Esophagus squamous epithelium (tissue), 5 donors: ENCODE results near the gene LYPD4. TPM values are rescaled to one million over a fixed set of nuclear protein-coding genes. Genes with fewer than 3 reads are reported as not detected.

Experiments used
- DNase-seq: peaks from one replicate; lab custom pipeline; 2025; lab: John Stamatoyannopoulos, UW
- H3K27ac ChIP-seq, 4 donors: fragments of 200-600 bp; sonication (generic); one replicate each; pipeline ENCODE4 v1.5.1; 2016 to 2019; ENCODE audit warnings: mild to moderate bottlenecking in 1 of 4
- H3K27me3 ChIP-seq, 4 donors: fragments of 200-600 bp; sonication (generic); 1 replicate in 3 of 4; 2 replicates in 1 of 4; pipeline versions ENCODE4 v1.5.1 to v1.6.0; 2017 to 2021; ENCODE audit warnings: antibody characterized with exemption in 1 of 4
- H3K36me3 ChIP-seq, 3 donors: fragments of 200-600 bp; sonication (generic); one replicate each; pipeline ENCODE4 v1.5.1; 2016 to 2019
- H3K4me1 ChIP-seq, 3 donors: fragments of 200-600 bp; sonication (generic); one replicate each; pipeline ENCODE4 v1.5.1; 2017 to 2019
- H3K4me3 ChIP-seq, 4 donors: fragments of 200-600 bp; sonication (generic); 1 replicate in 3 of 4; 2 replicates in 1 of 4; pipeline ENCODE4 v1.5.1; 2016 to 2019; ENCODE audit warnings: mild to moderate bottlenecking in 2 of 4, moderate library complexity in 1 of 4
- H3K9me3 ChIP-seq, 3 donors: fragments of 200-600 bp; sonication (generic); one replicate each; pipeline ENCODE4 v1.5.1; 2016 to 2019
- CTCF ChIP-seq, 6 experiments: fragments of 450-650 bp in 4 of 6; fragments of 200-600 bp in 2 of 6; sonication (generic) in 2 of 6; IDR thresholded peaks; one replicate each; pipeline ENCODE4 v1.5.1; 2016 to 2019; ENCODE audit warnings: antibody characterized with exemption in 6 of 6, mild to moderate bottlenecking in 4 of 6, moderate library complexity in 4 of 6
- POLR2A ChIP-seq, 4 donors: fragments of 450-650 bp; IDR thresholded peaks; one replicate each; pipeline ENCODE4 v1.6.1; 2017; ENCODE audit warnings: antibody characterized with exemption in 4 of 4, mild to moderate bottlenecking in 4 of 4, moderate library complexity in 3 of 4
- WGBS, 2 donors: methylation state at CpG; one replicate each; pipeline ENCODE4 v1.1.5; 2018; 5-methylcytosine and 5-hydroxymethylcytosine counted together
- intact Hi-C: fragments of 100-400 bp; cut with DNase I; formaldehyde crosslinking; loops from one replicate; pipeline ENCODE4 v1.15.0; 2022
- total RNA-seq, 4 donors: library from RNA; depleted of rRNA; stranded (reverse); fragments of >200 nt; gene quantifications; one replicate each; pipeline ENCODE4 v1.1.0, GENCODE V29; 2016
- donor health status: DM: yes; HTN: yes; CAD: no.

Gene LYPD4
- total RNA-seq, 4 donors from 2014 or later: not detected

- Histone ChIP-seq H3K4me1 (peaks cover 17 to 57% (median 45%) of the 10 kb centered on the region in 3 donors), H3K36me3 (peaks cover 17 to 48% (median 33%) of the 10 kb centered on the region in 3 donors), H3K27ac (peak overlapping the region; percentile 87 to 98 (median 97)), H3K9me3 (no peaks in the 10 kb centered on the region), H3K27me3 (peaks cover 0 to under 1% (median 0%) of the 10 kb centered on the region in 4 donors), H3K4me3 (peak overlapping the region; percentile 76 to 97 (median 94))
- TF ChIP-seq POLR2A (IDR thresholded peaks at IDR 0.05) (peak in 1 of 4 donors; percentile 9), CTCF (IDR thresholded peaks at IDR 0.05) (no peak)
- intact Hi-C loops: no loop called here
- WGBS, 2 donors: 0% methylated on average over 7 to 14 of the region's 45 CpGs
- DNase-seq: no peak
Measured at GRCh38 chr19:41860419-41861115, 16.1 kb upstream of the LYPD4 start.

GRCh38 chr19:41859618-41860418 is 15.3 kb upstream of the LYPD4 start, which contains the start of gene RPS19:
Gene RPS19 (plus strand): TSS chr19:41860255. CDS start chr19:41860775, 520 bp downstream.
- H3K36me3 ChIP-seq: peaks cover 16 to 40% (median 25%) of the 10 kb centered on the region in 3 donors
- peaks cover 17 to 49% (median 38%) of the 10 kb centered on the region in 3 donors for H3K4me1 ChIP-seq
- no peaks in the 10 kb centered on the region for H3K9me3 ChIP-seq
- 0 to 1% methylated on average over 34 to 38 of the region's 76 CpGs for WGBS, 2 donors
- DNase-seq: peak; percentile 86
- peak within 1 kb of the TSS; percentile 76 to 97 (median 94) for H3K4me3 ChIP-seq
- peaks cover 0 to 3% (median 0%) of the 10 kb centered on the region in 4 donors for H3K27me3 ChIP-seq
- intact Hi-C loops: no loop called here
- peak within 1 kb of the TSS; percentile 87 to 98 (median 97) for H3K27ac ChIP-seq
- TF ChIP-seq CTCF (IDR thresholded peaks at IDR 0.05) (peak; percentile 55 to 90 (median 78)), POLR2A (IDR thresholded peaks at IDR 0.05) (peak in 3 of 4 donors; percentile 42 to 85 (median 84))

DNA sequence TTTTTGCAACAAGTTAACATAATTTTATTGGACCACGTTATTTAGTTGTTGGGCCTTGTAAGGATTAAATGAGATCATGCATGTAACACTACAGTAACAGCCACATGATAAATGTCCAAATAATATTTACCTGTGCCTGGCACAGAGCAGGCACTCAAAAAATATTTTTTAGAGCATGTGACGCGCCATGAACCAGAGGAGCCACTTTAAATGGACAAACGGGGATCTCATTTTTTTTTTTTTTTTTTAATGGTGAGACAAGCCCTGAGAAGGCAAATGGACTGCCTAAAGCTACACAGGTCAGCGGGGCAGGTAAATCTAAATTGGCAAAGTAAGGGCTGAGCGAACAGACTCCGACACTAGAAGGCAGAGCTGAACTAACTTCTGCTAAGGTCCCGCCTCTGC is 14.7 kb upstream of the LYPD4 start:
- Histone ChIP-seq H3K9me3 (no peaks in the 10 kb centered on the region), H3K27ac (peak overlapping the region; percentile 87 to 98 (median 97)), H3K27me3 (peaks cover 0 to 4% (median 0%) of the 10 kb centered on the region in 4 donors), H3K36me3 (peaks cover 10 to 34% (median 19%) of the 10 kb centered on the region in 3 donors), H3K4me3 (peak overlapping the region in 3 of 4 donors; percentile 94 to 97 (median 95)), H3K4me1 (peaks cover 17 to 43% (median 37%) of the 10 kb centered on the region in 3 donors)
- WGBS, 2 donors: 0 to 2% methylated on average over 8 of the region's 8 CpGs
- intact Hi-C loops: no loop called here
- DNase-seq: no peak
- no peak for TF ChIP-seq POLR2A (IDR thresholded peaks at IDR 0.05)
- TF ChIP-seq CTCF (IDR thresholded peaks at IDR 0.05): no peak

- H3K36me3 ChIP-seq: no peaks in the 10 kb centered on the region
- 64 to 73% methylated on average over 2 of the region's 2 CpGs for WGBS, 2 donors
- no peaks in the 10 kb centered on the region for H3K9me3 ChIP-seq
- no peaks in the 10 kb centered on the region for H3K4me1 ChIP-seq
- no peak overlapping the region for H3K27ac ChIP-seq
- no peak for DNase-seq
- TF ChIP-seq CTCF (IDR thresholded peaks at IDR 0.05) (no peak), POLR2A (IDR thresholded peaks at IDR 0.05) (no peak)
- no peak overlapping the region for H3K4me3 ChIP-seq
- intact Hi-C loops: no loop called here
- H3K27me3 ChIP-seq: peaks cover 0 to 48% (median 0%) of the 10 kb centered on the region in 4 donors
Measured at GRCh38 chr19:41853768-41854167, 9.3 kb upstream of the LYPD4 start.
